ENCODE measurements around the gene SLC5A6. TPM values are rescaled to one million over a fixed set of nuclear protein-coding genes. Genes with fewer than 3 reads are reported as not detected.

SLC5A6 gene
- 10 to 100 TPM; 32.9 to 37.4 (median 36.7) TPM for polyA plus RNA-seq (ENCODE audit: insufficient read length in 3 of 3)

- DNase-seq (ENCODE audit: low read depth in 3 of 3, low spot score in 2 of 3), result peak; percentile 82 to 86 (median 84)
Measured at GRCh38 chr2:27211943-27212625, at the start of gene SLC5A6, which contains the start of gene ATRAID. Gene SLC5A6, minus strand, starts transcription at chr2:27212268. Its CDS starts 4,618 bp downstream, at chr2:27207650. Gene ATRAID, plus strand, starts transcription at chr2:27212041. Its CDS starts 328 bp downstream, at chr2:27212369.

- no peak for DNase-seq (ENCODE audit: low read depth in 3 of 3, low spot score in 2 of 3)
Measured at GRCh38 chr2:27261241-27261925, 49.3 kb upstream of the SLC5A6 start.

- DNase-seq (ENCODE audit: low read depth in 3 of 3, low spot score in 2 of 3), result no peak
Measured at GRCh38 chr2:27258051-27258450, 46.0 kb upstream of the SLC5A6 start.

GRCh38 chr2:27256855-27257454 is 44.9 kb upstream of the SLC5A6 start:
- no peak for DNase-seq (ENCODE audit: low read depth in 3 of 3, low spot score in 2 of 3)

GRCh38 chr2:27255660-27256059 is 43.6 kb upstream of the SLC5A6 start:
- no peak for DNase-seq (ENCODE audit: low read depth in 3 of 3, low spot score in 2 of 3)

- DNase-seq (ENCODE audit: low read depth in 3 of 3, low spot score in 2 of 3), result no peak
Measured at GRCh38 chr2:27255187-27255586, 43.1 kb upstream of the SLC5A6 start.

GRCh38 chr2:27251766-27252165 is 39.7 kb upstream of the SLC5A6 start:
- no peak for DNase-seq (ENCODE audit: low read depth in 3 of 3, low spot score in 2 of 3)

GRCh38 chr2:27250652-27251379 is 38.7 kb upstream of the SLC5A6 start:
- DNase-seq (ENCODE audit: low read depth in 3 of 3, low spot score in 2 of 3), result no peak

- DNase-seq (ENCODE audit: low read depth in 3 of 3, low spot score in 2 of 3), result peak in 1 of 3 donors; percentile 38
Measured at GRCh38 chr2:27249891-27250651, 38.0 kb upstream of the SLC5A6 start.

GRCh38 chr2:27249159-27249890 is 37.3 kb upstream of the SLC5A6 start:
- no peak for DNase-seq (ENCODE audit: low read depth in 3 of 3, low spot score in 2 of 3)

- DNase-seq (ENCODE audit: low read depth in 3 of 3, low spot score in 2 of 3), result no peak
Measured at GRCh38 chr2:27247893-27248292, 35.8 kb upstream of the SLC5A6 start.

GRCh38 chr2:27245626-27246025 is 33.6 kb upstream of the SLC5A6 start:
- no peak for DNase-seq (ENCODE audit: low read depth in 3 of 3, low spot score in 2 of 3)

- DNase-seq (ENCODE audit: low read depth in 3 of 3, low spot score in 2 of 3), result no peak
Measured at GRCh38 chr2:27245116-27245515, 33.0 kb upstream of the SLC5A6 start.

GRCh38 chr2:27243391-27244130 is 31.5 kb upstream of the SLC5A6 start:
- DNase-seq (ENCODE audit: low read depth in 3 of 3, low spot score in 2 of 3), result no peak

GRCh38 chr2:27242614-27242951 is 30.5 kb upstream of the SLC5A6 start:
- DNase-seq (ENCODE audit: low read depth in 3 of 3, low spot score in 2 of 3), result no peak

GRCh38 chr2:27241761-27242613 is 29.9 kb upstream of the SLC5A6 start:
- DNase-seq (ENCODE audit: low read depth in 3 of 3, low spot score in 2 of 3), result no peak

- DNase-seq (ENCODE audit: low read depth in 3 of 3, low spot score in 2 of 3), result no peak
Measured at GRCh38 chr2:27240406-27240805, 28.3 kb upstream of the SLC5A6 start.

- no peak for DNase-seq (ENCODE audit: low read depth in 3 of 3, low spot score in 2 of 3)
Measured at GRCh38 chr2:27238976-27239375, 26.9 kb upstream of the SLC5A6 start.

All from right renal cortex interstitium (tissue), 3 donors.